GM21786 (cell line): ENCODE measurements around the gene ADAT2.
A peak's percentile ranks its signal among the peaks of the same experiment; 100 is the strongest.

ENCODE experiments used
- ATAC-seq: cut with Tn5 transposase; IDR thresholded peaks from one replicate; pipeline ENCODE4 v1.9.1; 2021; ENCODE audit not compliant: unreplicated experiment

The ADAT2 gene

DNA sequence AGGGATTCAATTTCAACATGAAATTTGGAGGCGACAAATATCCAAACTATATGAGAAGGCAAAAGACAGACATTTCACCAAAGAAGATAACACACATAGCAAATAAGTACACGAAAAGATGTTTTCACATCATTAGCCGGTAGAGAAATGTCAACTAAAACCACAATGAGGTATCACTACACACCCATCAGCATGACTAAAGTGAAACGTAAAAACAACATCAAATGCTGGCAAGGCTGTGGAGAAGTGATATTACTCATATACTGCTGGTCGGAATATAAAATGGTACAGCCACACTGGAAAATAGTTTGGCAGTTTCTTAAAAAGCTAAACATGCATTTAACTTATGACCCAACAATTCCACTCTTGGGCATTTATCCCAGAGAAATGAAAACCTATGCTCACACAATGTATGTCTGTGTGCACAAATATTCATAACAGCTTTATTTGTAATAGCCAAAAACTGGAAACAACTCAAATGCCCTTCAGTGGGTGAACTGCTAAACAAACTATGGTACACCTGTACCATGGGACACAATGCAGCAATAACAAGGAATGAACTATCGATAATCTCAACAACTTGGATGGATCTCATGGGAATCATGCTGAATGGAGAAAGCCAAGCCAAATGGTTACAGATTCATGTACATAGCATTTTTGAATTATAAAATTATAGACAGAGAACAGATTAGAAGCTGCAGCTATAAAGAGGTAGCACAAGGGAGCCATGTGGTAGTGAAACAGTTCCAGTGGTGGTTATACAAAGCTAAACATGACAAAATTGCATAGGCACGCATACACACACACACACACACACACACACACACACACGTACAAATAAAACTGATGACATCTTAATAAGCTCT is 8.6 kb downstream of the ADAT2 start:
- ATAC-seq = no peak

- no peak for ATAC-seq
These were observed 9.5 kb downstream of the ADAT2 start for GRCh38 chr6:143441010-143441409.

DNA sequence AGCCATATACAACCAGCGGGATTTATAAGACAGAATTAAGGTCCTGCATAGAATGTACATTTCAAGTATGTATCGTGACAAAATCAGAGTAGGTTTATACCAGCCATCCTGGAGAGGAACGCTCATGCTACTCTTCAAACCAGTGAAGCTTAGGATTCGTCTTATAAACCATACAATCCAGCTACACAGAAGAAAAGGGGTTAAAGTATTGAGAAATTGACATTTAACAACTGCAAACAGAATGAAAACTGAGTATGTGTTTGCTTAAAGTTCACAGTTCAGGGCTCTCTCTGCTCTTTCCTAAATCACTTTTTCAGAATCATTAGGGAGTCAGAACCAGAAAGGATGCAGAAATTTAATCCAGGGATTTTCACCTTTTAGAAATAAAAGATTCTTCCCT is 17.9 kb downstream of the ADAT2 start:
- no peak for ATAC-seq

GRCh38 chr6:143431226-143431625 is 19.3 kb downstream of the ADAT2 start:
- no peak for ATAC-seq

DNA sequence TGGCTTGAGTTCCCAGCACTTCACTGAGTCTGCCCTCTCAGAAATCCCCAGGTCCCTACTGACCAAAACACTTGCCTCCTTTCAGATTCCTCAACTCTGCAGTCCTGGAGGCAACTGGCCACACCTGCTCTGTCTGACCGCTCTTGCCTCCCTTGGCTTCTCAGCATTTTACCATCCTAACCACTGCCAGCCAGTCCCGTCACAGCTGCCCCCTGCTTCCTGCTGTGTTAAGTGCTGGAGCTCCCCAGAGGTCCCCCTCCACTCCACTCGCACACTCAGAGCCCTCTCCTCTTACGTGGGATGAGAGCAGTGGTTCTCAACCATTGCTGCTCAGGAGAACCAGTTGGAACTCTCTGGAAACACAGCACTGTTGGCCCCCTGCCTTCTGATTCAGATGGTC is 20.5 kb downstream of the ADAT2 start:
- no peak for ATAC-seq

DNA sequence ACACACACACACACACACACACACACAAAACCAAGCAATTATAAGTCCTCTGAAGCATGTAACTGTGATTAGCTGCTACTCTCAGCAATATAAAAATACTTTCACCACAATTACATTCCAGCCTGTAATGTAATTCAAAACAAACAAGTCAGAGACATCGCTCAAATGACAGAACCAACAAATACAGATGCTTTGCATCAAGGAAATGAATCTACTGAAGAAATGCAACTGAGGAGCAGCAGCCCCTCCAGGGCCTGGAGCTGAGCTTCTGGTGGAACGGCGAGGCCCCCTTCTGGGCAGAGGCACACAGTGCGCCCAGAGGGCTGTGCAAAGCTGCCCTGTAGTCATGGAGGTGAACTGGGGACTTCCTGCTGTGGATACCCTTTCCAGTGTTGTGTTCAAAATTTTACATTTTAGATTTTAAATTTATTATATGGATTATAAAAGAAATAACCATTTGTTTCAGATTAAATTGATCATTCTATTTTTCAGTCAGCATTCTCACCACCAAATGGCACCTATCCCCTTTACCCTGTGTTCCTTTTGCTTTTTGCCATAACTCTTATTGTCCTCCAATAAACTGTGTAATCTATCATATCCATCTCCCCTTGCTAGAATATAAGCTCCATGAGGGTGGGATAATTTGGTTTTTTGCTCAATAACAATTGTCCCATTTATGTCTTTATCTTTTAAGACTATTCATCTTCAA is 23.2 kb downstream of the ADAT2 start:
- peak; percentile 100 for ATAC-seq

GRCh38 chr6:143426026-143426425 is 24.5 kb downstream of the ADAT2 start:
- no peak for ATAC-seq

- no peak for ATAC-seq
These were observed 31.0 kb downstream of the ADAT2 start for GRCh38 chr6:143419526-143419925.

DNA sequence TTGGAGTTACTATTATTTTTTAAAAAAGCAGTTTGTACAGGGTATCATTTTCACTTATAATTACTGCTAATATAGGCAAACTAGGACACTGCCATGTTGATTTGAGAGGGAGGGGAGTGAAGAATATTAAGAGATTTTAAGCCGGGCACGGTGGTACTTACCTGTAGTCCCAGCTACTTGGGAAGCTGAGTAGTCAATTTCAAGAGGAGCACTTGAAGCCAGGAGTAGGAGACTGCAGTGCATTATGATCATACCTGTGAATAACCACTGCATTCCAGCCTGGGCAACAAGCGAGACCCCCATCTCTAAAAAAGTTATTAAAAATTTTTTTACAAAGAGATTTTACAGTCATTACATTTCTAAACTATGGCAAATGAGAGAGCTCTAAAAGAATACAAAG is 35.7 kb downstream of the ADAT2 start:
- no peak for ATAC-seq

DNA sequence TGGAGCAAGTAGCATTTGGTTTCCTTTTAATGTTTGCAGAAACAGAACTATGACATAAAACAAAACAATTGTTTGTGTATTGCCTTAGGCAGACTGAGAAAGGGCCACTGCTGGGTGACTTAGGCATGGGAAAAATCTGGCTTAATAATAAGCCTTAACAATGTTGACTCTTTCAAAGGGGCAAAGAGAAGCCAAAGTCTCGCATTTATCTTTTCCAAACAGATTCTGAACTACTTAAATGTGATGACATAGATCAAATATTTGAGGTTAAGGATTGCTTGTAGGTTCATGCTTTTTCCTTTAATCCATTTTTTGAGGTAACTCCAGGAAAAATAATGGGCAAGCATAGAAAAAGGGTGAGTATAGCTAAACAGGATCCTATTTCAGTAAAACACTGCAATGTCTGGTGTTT is 39.6 kb downstream of the ADAT2 start:
- ATAC-seq = no peak

GRCh38 chr6:143408787-143409162 is 41.7 kb downstream of the ADAT2 start:
- ATAC-seq = no peak

GRCh38 chr6:143408151-143408786 is 42.2 kb downstream of the ADAT2 start:
- no peak for ATAC-seq

DNA sequence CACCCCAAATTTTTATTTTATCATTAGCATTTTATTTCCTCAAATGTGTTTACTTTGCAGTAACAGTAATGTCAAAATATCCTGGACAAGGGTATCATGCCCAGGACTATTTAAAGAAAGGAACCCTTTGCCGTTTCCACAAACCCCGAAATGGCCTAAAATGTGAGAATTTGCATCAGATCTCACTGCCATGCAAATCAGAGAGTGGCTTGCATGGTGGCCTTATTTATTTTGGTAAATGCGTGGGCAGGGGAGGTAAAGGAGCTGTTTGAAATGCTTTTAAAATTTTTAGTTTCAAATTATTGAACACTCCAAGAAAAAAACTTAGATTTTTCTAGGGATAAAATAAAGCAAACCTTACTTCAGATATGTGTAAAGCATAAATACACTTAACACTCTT is 43.8 kb downstream of the ADAT2 start:
- ATAC-seq = no peak

DNA sequence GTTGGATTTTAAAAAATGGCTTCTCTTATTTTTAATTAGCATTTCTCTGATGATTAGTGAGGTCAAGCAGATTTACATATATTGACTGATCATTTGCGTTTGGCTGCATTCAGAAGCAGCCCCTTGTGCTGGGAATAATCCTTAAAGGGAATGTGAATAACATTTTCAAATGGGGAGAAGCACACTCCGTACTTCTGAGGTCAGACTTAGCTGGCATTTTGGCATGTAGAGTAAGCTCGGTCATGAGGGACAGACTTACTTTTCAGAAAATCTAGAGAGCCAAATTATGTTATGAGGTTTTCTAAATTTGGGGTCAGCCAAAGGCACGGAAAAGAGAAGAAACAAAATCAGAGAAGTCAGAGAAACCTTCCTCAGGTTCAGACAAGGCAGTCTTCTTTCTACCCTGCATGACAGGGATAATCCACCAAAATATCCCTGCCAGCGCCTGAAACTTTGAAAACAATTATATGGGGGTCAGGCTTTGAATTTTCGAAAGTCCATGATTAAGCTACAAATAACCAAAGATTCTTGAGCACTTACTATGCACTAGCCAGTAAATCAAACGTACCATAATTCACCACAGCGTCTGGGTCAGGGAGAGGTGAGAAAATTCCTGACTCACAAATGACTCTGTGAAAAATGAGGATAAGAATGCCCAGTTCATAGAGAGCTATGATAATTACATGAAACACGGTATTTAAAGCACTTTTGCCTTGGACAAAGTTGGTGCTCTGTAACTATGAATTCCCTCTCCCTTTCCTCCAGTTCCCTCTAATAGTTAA is 44.9 kb downstream of the ADAT2 start:
- no peak for ATAC-seq

GRCh38 chr6:143402721-143403336 is 47.7 kb downstream of the ADAT2 start:
- no peak for ATAC-seq

- ATAC-seq = no peak
These were observed 48.7 kb downstream of the ADAT2 start for GRCh38 chr6:143401636-143402370.

DNA sequence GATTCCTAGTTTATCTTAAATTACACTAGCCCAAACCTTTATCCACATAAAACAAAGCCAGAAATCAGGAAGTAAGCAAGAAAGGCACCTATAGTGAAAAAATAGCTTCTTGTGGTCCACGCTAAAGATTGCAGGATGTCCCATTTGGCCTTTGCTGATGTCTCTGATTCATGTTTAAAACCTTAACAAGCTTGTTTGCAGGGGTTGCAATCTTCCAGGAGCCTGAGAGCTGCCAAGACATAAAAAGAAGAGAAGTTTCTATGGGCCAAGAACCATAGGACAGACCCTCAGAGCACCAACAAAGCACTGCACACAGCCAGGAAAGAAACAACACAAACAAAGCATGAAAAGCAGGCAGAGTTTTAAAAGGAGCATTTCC is 49.4 kb downstream of the ADAT2 start:
- no peak for ATAC-seq

GRCh38 chr6:143400258-143401067 is 50.0 kb downstream of the ADAT2 start:
- peak; percentile 63 for ATAC-seq

GRCh38 chr6:143399775-143400174 is 50.7 kb downstream of the ADAT2 start:
- no peak for ATAC-seq
